Left renal cortex interstitium (tissue), 4 donors: ENCODE measurements around the gene SELENOK. TPM values are rescaled to one million over a fixed set of nuclear protein-coding genes. Genes with fewer than 3 reads are reported as not detected.
A peak's percentile ranks its signal among the peaks of the same experiment; 100 is the strongest.

Experiments
- DNase-seq, 4 donors: peaks; one replicate each; pipeline ENCODE4 v3.0.0-alpha.2; 2013; ENCODE audit warnings: low read depth in 4 of 4, low spot score in 2 of 4, missing footprints in 1 of 4
- polyA plus RNA-seq, 4 donors: library from polyadenylated mRNA; unstranded; fragments of 120-200 nt; gene quantifications; one replicate each; pipeline ENCODE4 v1.2.1, GENCODE V29; 2013; ENCODE audit not compliant: insufficient read length in 4 of 4

The SELENOK gene
- polyA plus RNA-seq, 4 donors = 74.4 to 97.3 (median 80.7) TPM

GRCh38 chr3:53844262-53845102 lies 47.2 kb downstream of the SELENOK start:
- DNase-seq = no peak

- no peak for DNase-seq
Observed at GRCh38 chr3:53843195-53844177, 48.2 kb downstream of the SELENOK start.

- DNase-seq = peak in 1 of 4 donors; percentile 44
Observed at GRCh38 chr3:53842436-53843194, 49.0 kb downstream of the SELENOK start.

GRCh38 chr3:53841296-53841695 lies 50.4 kb downstream of the SELENOK start:
- no peak for DNase-seq

- DNase-seq = no peak
Observed at GRCh38 chr3:53837331-53837730, 54.3 kb downstream of the SELENOK start.

GRCh38 chr3:53836084-53836872 lies 55.4 kb downstream of the SELENOK start:
- DNase-seq = no peak

- no peak for DNase-seq
Observed at GRCh38 chr3:53835257-53835656, 56.4 kb downstream of the SELENOK start.

- DNase-seq = no peak
Observed at GRCh38 chr3:53834429-53835095, 57.1 kb downstream of the SELENOK start.

Other genes with a start within 250 kb of the SELENOK start
- 10 to 100 TPM in 2 of 4 donors, 1 to 10 TPM in 2; 7.2 to 10.7 (median 9.4) TPM for gene CHDH, start 45.4 kb downstream of the SELENOK start, polyA plus RNA-seq
- gene IL17RB, start 45.3 kb downstream of the SELENOK start, polyA plus RNA-seq = 10 to 100 TPM; 12.0 to 18.3 (median 15.2) TPM
- 10 to 100 TPM; 31.6 to 53.9 (median 43.4) TPM for gene ACTR8, start 9.7 kb downstream of the SELENOK start, polyA plus RNA-seq
- gene CACNA2D3, start 230.7 kb upstream of the SELENOK start, polyA plus RNA-seq = 1 to 10 TPM; 1.2 to 2.1 (median 1.5) TPM